Kidney (tissue), 14 donors: ENCODE results near the gene TIMM50. TPM values are rescaled to one million over a fixed set of nuclear protein-coding genes. Genes with fewer than 3 reads are reported as not detected.

Experiments used
- DNase-seq, 5 donors: peaks; one replicate each; pipeline ENCODE4 v3.0.0-alpha.2; 2013 to 2020
- FAIRE-seq: peaks from 2 replicates; lab custom pipeline; 2012; peaks lifted over from hg19 to GRCh38; lab: Jason Lieb, UNC
- H3K27ac ChIP-seq, 2 donors: one replicate each; pipeline ENCODE4 v1.7.0; 2013; ENCODE audit warnings: low read depth in 2 of 2, low read length in 2 of 2, inconsistent platforms in 1 of 2
- H3K27me3 ChIP-seq: one replicate; pipeline ENCODE4 v1.7.1; 2013; ENCODE audit warnings: low read length, inconsistent platforms; ENCODE audit not compliant: control insufficient read depth, insufficient read depth
- H3K36me3 ChIP-seq, 3 donors: one replicate each; pipeline versions ENCODE4 v1.7.0 to v1.7.1; 2013; ENCODE audit warnings: low read length in 3 of 3, control low read depth in 1 of 3, inconsistent platforms in 1 of 3; ENCODE audit not compliant: insufficient read depth in 3 of 3, control insufficient read depth in 2 of 3
- H3K4me1 ChIP-seq, 3 donors: one replicate each; pipeline versions ENCODE4 v1.7.0 to v1.7.1; 2013; ENCODE audit warnings: low read length in 3 of 3, inconsistent platforms in 1 of 3, low read depth in 1 of 3; ENCODE audit not compliant: control insufficient read depth in 2 of 3, insufficient read depth in 2 of 3
- H3K4me3 ChIP-seq, 3 donors: one replicate each; pipeline versions ENCODE4 v1.7.0 to v1.8.1; 2013; ENCODE audit warnings: low read length in 3 of 3, control low read depth in 1 of 3, inconsistent platforms in 1 of 3
- H3K9ac ChIP-seq, 3 donors: one replicate each; pipeline versions ENCODE4 v1.7.0 to v1.7.1; 2013; ENCODE audit warnings: low read length in 3 of 3, control low read depth in 1 of 3, inconsistent platforms in 1 of 3
- H3K9me3 ChIP-seq, 3 donors: one replicate each; pipeline versions ENCODE4 v1.7.0 to v1.7.1; 2013; ENCODE audit warnings: low read length in 3 of 3, control low read depth in 1 of 3, inconsistent platforms in 1 of 3; ENCODE audit not compliant: control insufficient read depth in 2 of 3, insufficient read depth in 1 of 3
- CTCF ChIP-seq: IDR thresholded peaks from 3 replicates; pipeline ENCODE4 v1.5.1; 2012; ENCODE audit warnings: mild to moderate bottlenecking, moderate library complexity, borderline replicate concordance; ENCODE audit not compliant: insufficient read depth; ENCODE audit errors: extremely low read depth
- intact Hi-C: fragments of 100-400 bp; cut with DNase I; formaldehyde crosslinking; loops from one replicate; pipeline ENCODE4 v1.11.1; 2022
- polyA plus RNA-seq: library from polyadenylated mRNA; stranded (reverse); fragments of 350-450 nt; fragmentation: Illumina TruSeq; extraction: RNeasy Lipid Tissue Mini Kit (QIAGEN cat#74804); gene quantifications from one replicate; pipeline ENCODE4 v1.2.3, GENCODE V29; 2014; ENCODE audit warnings: low read depth, low replicate concordance; ENCODE audit not compliant: insufficient read depth
- total RNA-seq: library from RNA; stranded (reverse); fragmentation: NEBNext Ultra II Directional; extraction: Animal tissue kit (Norgen Biotek cat#: 25700); gene quantifications from one replicate; pipeline ENCODE4 v1.2.1, GENCODE V29; 2021
- donor health status: control.
- donor health status: control.
- donor health status: control.
- donor health status: control.
- donor health status: control.
- donor health status: DM: yes; HTN: yes; CAD: no.
- donor health status: Normal renal cell carcinoma (clear cell type).

The TIMM50 gene
- total and polyA plus RNA-seq, 2 donors from 2014 or later = 52.4 to 74.4 TPM

GRCh38 chr19:39467941-39468340, 12.7 kb upstream of the TIMM50 start:
- TF ChIP-seq CTCF = no peak
- Histone ChIP-seq H3K27ac (no peak overlapping the region), H3K4me3 (no peak overlapping the region), H3K9ac (no peak overlapping the region), H3K9me3 (no peaks in the 10 kb centered on the region), H3K36me3 (peaks cover 4 to 77% (median 68%) of the 10 kb centered on the region in 3 donors), H3K4me1 (no peaks in the 10 kb centered on the region), H3K27me3 (no peaks in the 10 kb centered on the region)
- intact Hi-C loops = no loop called here
- no peak for DNase-seq
- FAIRE-seq = no peak

GRCh38 chr19:39469036-39469435, 11.6 kb upstream of the TIMM50 start:
- Histone ChIP-seq H3K27ac (no peak overlapping the region), H3K36me3 (peaks cover 4 to 85% (median 68%) of the 10 kb centered on the region in 3 donors), H3K9ac (no peak overlapping the region), H3K4me1 (no peaks in the 10 kb centered on the region), H3K9me3 (no peaks in the 10 kb centered on the region), H3K27me3 (no peaks in the 10 kb centered on the region), H3K4me3 (no peak overlapping the region)
- intact Hi-C loops = no loop called here
- DNase-seq (no peak), FAIRE-seq (no peak)
- TF ChIP-seq CTCF = no peak

- FAIRE-seq (no peak), DNase-seq (no peak)
- no peak for TF ChIP-seq CTCF
- intact Hi-C loops = no loop called here
- Histone ChIP-seq H3K4me3 (no peak overlapping the region), H3K9me3 (no peaks in the 10 kb centered on the region), H3K4me1 (no peaks in the 10 kb centered on the region), H3K27ac (no peak overlapping the region), H3K36me3 (peaks cover 4 to 86% (median 72%) of the 10 kb centered on the region in 3 donors), H3K9ac (no peak overlapping the region), H3K27me3 (no peaks in the 10 kb centered on the region)
These were observed 11.1 kb upstream of the TIMM50 start for GRCh38 chr19:39469567-39469966.
